GM18858 (cell line): ENCODE measurements around the gene TAS2R16.
"Not testable (repeated sequence)": the region's sequence is repeated elsewhere in the genome, so short reads cannot be mapped to it uniquely, and the experiment has no call there.

ENCODE experiments used
- ATAC-seq: cut with Tn5 transposase; IDR thresholded peaks from one replicate; pipeline ENCODE4 v1.9.1; 2021; ENCODE audit not compliant: unreplicated experiment

The TAS2R16 gene

DNA sequence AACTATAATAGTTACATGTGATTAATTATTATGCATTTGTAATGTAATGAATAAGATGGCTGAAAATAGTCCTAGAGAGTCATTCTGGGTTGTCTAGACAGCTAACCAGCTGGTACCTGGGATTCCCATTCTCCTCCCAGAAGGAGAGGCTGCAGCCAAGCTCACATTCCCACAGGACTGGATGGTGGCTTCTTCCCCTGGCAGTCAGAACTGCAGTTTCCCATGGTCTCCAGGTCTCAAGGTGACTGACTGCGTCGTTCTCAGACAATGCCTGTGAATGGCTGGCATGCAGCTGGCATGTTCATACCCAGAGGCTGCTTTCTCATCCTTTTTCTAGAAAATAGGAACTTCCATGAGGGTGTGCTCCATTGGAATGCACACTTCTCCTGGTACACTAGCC lies 21.3 kb downstream of the TAS2R16 start:
- ATAC-seq: no peak

- ATAC-seq: no peak
Measured at GRCh38 chr7:122972056-122972455, 23.4 kb downstream of the TAS2R16 start.

DNA sequence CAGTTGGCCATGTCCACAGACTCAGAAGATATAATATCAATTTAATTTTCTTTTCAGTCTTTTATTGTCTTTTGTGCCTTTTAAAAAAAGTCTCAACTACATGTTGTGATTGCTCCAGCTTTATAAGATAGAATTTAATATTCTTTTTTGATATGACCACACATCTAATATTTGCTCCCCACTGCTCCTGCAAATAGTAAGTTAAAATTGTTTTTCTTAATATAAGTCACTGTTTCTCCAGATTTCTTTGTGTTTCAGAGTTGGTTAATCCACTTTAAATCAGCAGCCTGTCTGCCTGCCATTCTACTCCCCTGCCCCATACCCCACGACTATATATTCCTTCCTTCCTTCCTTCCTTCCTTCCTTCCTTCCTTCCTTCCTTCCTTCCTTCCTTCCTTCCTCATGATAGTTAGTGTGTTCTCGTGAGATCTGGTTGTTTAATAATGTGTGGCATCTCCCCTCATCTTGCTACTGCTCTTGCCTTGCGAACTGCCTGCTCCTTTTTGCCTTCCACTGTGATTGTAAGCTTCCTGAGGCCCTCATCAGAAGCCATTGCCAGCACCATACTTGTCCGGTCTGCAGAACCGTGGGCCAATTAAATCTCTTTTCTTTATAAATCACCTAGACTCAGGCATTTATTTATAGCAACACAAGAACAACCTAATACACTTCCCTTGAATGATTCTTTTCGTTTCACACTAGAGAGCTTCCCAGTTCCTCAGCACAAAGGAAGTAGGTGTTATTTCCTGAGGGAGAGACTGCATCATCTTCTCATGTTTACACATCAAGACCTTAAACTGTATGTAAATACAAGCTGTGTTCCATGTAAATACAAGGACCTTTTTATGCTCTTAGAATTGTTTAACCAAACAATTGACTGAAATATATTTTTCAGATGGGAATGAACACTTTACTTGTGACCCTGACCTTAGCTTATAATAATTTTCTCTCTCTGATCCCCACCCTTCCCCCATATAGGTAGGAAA lies 24.5 kb downstream of the TAS2R16 start:
- ATAC-seq: no peak

GRCh38 chr7:122968389-122968788 lies 27.1 kb downstream of the TAS2R16 start:
- ATAC-seq: no peak

DNA sequence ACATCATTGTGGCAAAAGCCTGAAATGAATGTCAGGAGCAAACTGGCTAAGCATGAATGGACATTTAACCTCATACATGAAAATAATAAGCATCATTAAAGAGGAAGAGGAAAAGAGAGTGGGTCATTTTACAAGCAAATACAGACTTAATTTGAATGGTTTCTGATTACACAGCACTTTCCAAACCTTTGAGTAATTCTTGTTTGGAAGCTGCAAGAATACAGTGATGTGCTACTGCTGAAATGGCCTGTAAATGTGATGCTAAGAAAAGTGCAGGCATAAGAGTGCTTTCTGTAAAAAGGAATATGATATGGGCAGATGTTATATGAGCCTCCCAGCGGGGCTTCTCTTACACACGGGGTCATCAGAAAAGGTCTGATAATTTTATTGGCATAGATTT lies 30.2 kb downstream of the TAS2R16 start:
- ATAC-seq: no peak

- ATAC-seq: not testable (repeated sequence)
Measured at GRCh38 chr7:122953678-122954077, 41.8 kb downstream of the TAS2R16 start.

GRCh38 chr7:122951006-122951405 lies 44.5 kb downstream of the TAS2R16 start:
- ATAC-seq: no peak

GRCh38 chr7:122949186-122949585 lies 46.3 kb downstream of the TAS2R16 start:
- no peak for ATAC-seq
